IMR-90 (cell line): Measurements from ENCODE around the gene CDK14. TPM values are rescaled to one million over a fixed set of nuclear protein-coding genes. Genes with fewer than 3 reads are reported as not detected.
A peak's percentile ranks its signal among the peaks of the same experiment; 100 is the strongest.

Experiments
- ATAC-seq: fragments of 200-7000 bp; cut with Tn5 transposase; 2 replicates; pipeline ENCODE4 v1.9.1; 2020; ENCODE audit warnings: low read depth, mild to moderate bottlenecking, moderate library complexity
- BruUV-seq: library from RNA; stranded (reverse); fragments of 400-500 nt; replicated peaks from 2 replicates; lab custom pipeline; 2021; lab: Mats Ljungman, UMichigan
- CTCF ChIA-PET: fragments of 300-600 bp; formaldehyde crosslinking; extraction: SDS; loops from one replicate; lab custom pipeline; 2021; ENCODE audit warnings: antibody characterized with exemption; lab: Yijun Ruan, JAX
- POLR2A ChIA-PET: fragments of 300-600 bp; sonication (Branson Sonifier 250); formaldehyde crosslinking; loops from one replicate; lab custom pipeline; 2022; ENCODE audit warnings: antibody characterized with exemption; ENCODE audit not compliant: unreplicated experiment; lab: Charles Lee
- DNase-seq: peaks from one replicate; pipeline ENCODE4 v3.0.0; 2013
- H2AFZ ChIP-seq: replicated peaks from 2 replicates; pipeline ENCODE3; 2013; ENCODE audit warnings: low read length, mild to moderate bottlenecking; ENCODE audit not compliant: poor library complexity
- H2AK5ac ChIP-seq: 2 replicates; pipeline ENCODE4 v1.6.1; 2013; ENCODE audit warnings: low read depth, low read length, inconsistent platforms
- H2AK9ac ChIP-seq: replicated peaks from 2 replicates; pipeline ENCODE3; 2013; ENCODE audit warnings: mild to moderate bottlenecking, low read depth, low read length, moderate library complexity; ENCODE audit not compliant: poor library complexity
- H2BK120ac ChIP-seq: 2 replicates; pipeline ENCODE4 v1.6.1; 2013; ENCODE audit warnings: low read depth, low read length, inconsistent platforms
- H2BK15ac ChIP-seq: 3 replicates; pipeline ENCODE4 v1.6.1; 2013; ENCODE audit warnings: low read depth, low read length, inconsistent platforms
- H2BK20ac ChIP-seq: 2 replicates; pipeline ENCODE4 v1.6.1; 2013; ENCODE audit warnings: low read depth, mild to moderate bottlenecking, inconsistent platforms, low read length, moderate library complexity
- H2BK5ac ChIP-seq: 2 replicates; pipeline ENCODE4 v1.6.1; 2013; ENCODE audit warnings: mild to moderate bottlenecking, low read depth, low read length, inconsistent platforms; ENCODE audit not compliant: poor library complexity, severe bottlenecking
- H3K14ac ChIP-seq: replicated peaks from 2 replicates; pipeline ENCODE4 v1.6.1; 2013; ENCODE audit warnings: low read depth, low read length, inconsistent platforms
- H3K18ac ChIP-seq: 2 replicates; pipeline ENCODE4 v1.6.1; 2013; ENCODE audit warnings: low read depth, low read length, control low read depth
- H3K23ac ChIP-seq: 2 replicates; pipeline ENCODE4 v1.6.1; 2013; ENCODE audit warnings: low read depth, low read length, inconsistent platforms
- H3K27ac ChIP-seq: 2 replicates; pipeline ENCODE4 v1.5.1; 2013; ENCODE audit warnings: mild to moderate bottlenecking, control low read depth, low read length; ENCODE audit not compliant: insufficient read depth
- H3K27me3 ChIP-seq: 2 replicates; pipeline ENCODE4 v1.6.1; 2013; ENCODE audit warnings: low read length; ENCODE audit not compliant: control insufficient read depth, insufficient read depth
- H3K36me3 ChIP-seq: 2 replicates; pipeline ENCODE4 v1.6.1; 2013; ENCODE audit warnings: low read length, mixed read lengths; ENCODE audit not compliant: control insufficient read depth, insufficient read depth
- H3K4ac ChIP-seq: 2 replicates; pipeline ENCODE4 v1.6.1; 2013; ENCODE audit warnings: low read depth, low read length, inconsistent platforms
- H3K4me1 ChIP-seq: 2 replicates; pipeline ENCODE4 v1.6.1; 2013; ENCODE audit warnings: low read length, mixed read lengths; ENCODE audit not compliant: control insufficient read depth, insufficient read depth
- H3K4me2 ChIP-seq: 2 replicates; pipeline ENCODE4 v1.6.1; 2013; ENCODE audit warnings: low read depth, mild to moderate bottlenecking, control low read depth, low read length, moderate library complexity
- H3K4me3 ChIP-seq: 2 replicates; pipeline ENCODE4 v1.5.1; 2013; ENCODE audit warnings: low read depth, mild to moderate bottlenecking, control low read depth, low read length, moderate library complexity; ENCODE audit not compliant: insufficient read depth
- H3K56ac ChIP-seq: 2 replicates; pipeline ENCODE4 v1.6.1; 2013; ENCODE audit warnings: low read length, inconsistent platforms; ENCODE audit not compliant: insufficient read depth; ENCODE audit errors: extremely low read depth
- H3K79me1 ChIP-seq, 2 experiments: 2 replicates each; pipeline ENCODE4 v1.6.1; 2013; ENCODE audit warnings: low read length in 2 of 2, inconsistent platforms in 1 of 2, low read depth in 1 of 2
- H3K9ac ChIP-seq: 2 replicates; pipeline ENCODE4 v1.6.1; 2013; ENCODE audit warnings: low read depth, low read length, control low read depth
- H3K9me1 ChIP-seq: 2 replicates; pipeline ENCODE4 v1.6.1; 2013; ENCODE audit warnings: low read length, inconsistent platforms; ENCODE audit not compliant: insufficient read depth
- H3K9me3 ChIP-seq: 2 replicates; pipeline ENCODE4 v1.6.1; 2013; ENCODE audit warnings: low read length; ENCODE audit not compliant: control insufficient read depth, insufficient read depth
- H4K20me1 ChIP-seq: 2 replicates; pipeline ENCODE4 v1.6.1; 2013; ENCODE audit warnings: low read length, inconsistent platforms; ENCODE audit not compliant: insufficient read depth
- H4K5ac ChIP-seq: 2 replicates; pipeline ENCODE4 v1.6.1; 2013; ENCODE audit warnings: mild to moderate bottlenecking, low read depth, low read length, control low read depth
- H4K8ac ChIP-seq, 2 experiments: 2 replicates each; pipeline ENCODE4 v1.6.1; 2013; ENCODE audit warnings: low read depth in 2 of 2, low read length in 2 of 2, control low read depth in 1 of 2, inconsistent platforms in 1 of 2
- H4K91ac ChIP-seq: 2 replicates; pipeline ENCODE4 v1.6.1; 2013; ENCODE audit warnings: low read depth, low read length, inconsistent platforms; ENCODE audit not compliant: insufficient read depth
- BHLHE40 ChIP-seq: fragments of 150-350 bp; IDR thresholded peaks from 2 replicates; pipeline ENCODE4 v1.6.1; 2016; ENCODE audit warnings: mild to moderate bottlenecking, low read depth, low read length
- CEBPB ChIP-seq: IDR thresholded peaks from 2 replicates; pipeline ENCODE4 v1.6.1; 2012; ENCODE audit warnings: low read depth, low read length, improper control_type of control experiment
- CHD1 ChIP-seq: IDR thresholded peaks from 2 replicates; pipeline ENCODE4 v1.6.1; 2012; ENCODE audit warnings: low read depth, low read length, improper control_type of control experiment
- ELK1 ChIP-seq: fragments of 150-350 bp; IDR thresholded peaks from 2 replicates; pipeline ENCODE4 v1.6.1; 2016; ENCODE audit warnings: low read depth, mild to moderate bottlenecking, low read length, moderate library complexity, borderline replicate concordance
- FOS ChIP-seq: fragments of 150-350 bp; IDR thresholded peaks from 2 replicates; pipeline ENCODE4 v1.6.1; 2016; ENCODE audit warnings: low read depth, low read length
- MAZ ChIP-seq: IDR thresholded peaks from 2 replicates; pipeline ENCODE4 v1.6.1; 2012; ENCODE audit warnings: low read depth, mild to moderate bottlenecking, low read length, improper control_type of control experiment, moderate library complexity, borderline replicate concordance
- MXI1 ChIP-seq: IDR thresholded peaks from 2 replicates; pipeline ENCODE4 v1.6.1; 2012; ENCODE audit warnings: low read depth, mild to moderate bottlenecking, low read length, moderate library complexity, borderline replicate concordance
- NFE2L2 ChIP-seq: fragments of 150-350 bp; IDR thresholded peaks from 2 replicates; pipeline ENCODE4 v1.6.1; 2016; ENCODE audit warnings: low read depth, mild to moderate bottlenecking, low read length
- POLR2A ChIP-seq: IDR thresholded peaks from 2 replicates; pipeline ENCODE4 v1.6.1; 2012; ENCODE audit warnings: mild to moderate bottlenecking, low read depth, low read length
- RAD21 ChIP-seq: IDR thresholded peaks from 2 replicates; pipeline ENCODE4 v1.6.1; 2012; ENCODE audit warnings: low read length, improper control_type of control experiment
- RCOR1 ChIP-seq: IDR thresholded peaks from 2 replicates; pipeline ENCODE4 v1.6.1; 2012; ENCODE audit warnings: mild to moderate bottlenecking, low read length, improper control_type of control experiment; ENCODE audit not compliant: insufficient replicate concordance
- RFX5 ChIP-seq: IDR thresholded peaks from 2 replicates; pipeline ENCODE4 v1.8.0; 2012; ENCODE audit warnings: low read depth, mild to moderate bottlenecking, low read length, moderate library complexity
- SMC3 ChIP-seq: fragments of 150-350 bp; IDR thresholded peaks from 2 replicates; pipeline ENCODE4 v1.6.1; 2016; ENCODE audit warnings: low read depth, mild to moderate bottlenecking, antibody characterized with exemption, low read length, moderate library complexity
- WGBS, 2 experiments: methylation state at CpG; one replicate each; pipeline versions ENCODE4 v1.1.5 to v1.1.7; 2013; ENCODE audit warnings: missing lambda C conversion rate in 2 of 2; ENCODE audit not compliant: insufficient read length in 1 of 2; ENCODE audit errors: extremely low coverage in 2 of 2; 5-methylcytosine and 5-hydroxymethylcytosine counted together
- dilution Hi-C: fragments of 300-500 bp; cut with HindIII; formaldehyde crosslinking; loops from one replicate; pipeline ENCODE4 v1.14.3; 2018; ENCODE audit warnings: low sequenced_read_pairs; ENCODE audit not compliant: unreplicated experiment
- in situ Hi-C: fragments of 300-500 bp; cut with MboI; formaldehyde crosslinking; loops from 3 replicates; pipeline ENCODE4 v1.14.3; 2019; ENCODE audit warnings: low sequenced_read_pairs, inconsistent platforms, mixed read lengths
- intact Hi-C: fragments of 100-400 bp; cut with micrococcal nuclease; formaldehyde crosslinking; loops from 2 replicates; pipeline ENCODE4 v1.10.0; 2022
- polyA plus RNA-seq, 3 experiments: library from polyadenylated mRNA; depleted of rRNA; stranded (reverse); fragments of >200 nt; gene quantifications; 2 replicates each; pipeline ENCODE4 v1.2.3, GENCODE V29; 2012; ENCODE audit warnings: low replicate concordance in 1 of 3
- total RNA-seq: library from RNA; depleted of rRNA; stranded (reverse); fragments of >200 nt; gene quantifications from 2 replicates; pipeline ENCODE4 v1.2.3, GENCODE V29; 2012
- TF ChIP-seq, protein P1 (sequence below): conservative IDR thresholded peaks from 2 replicates; pipeline ENCODE4 v1.5.1; 2012; ENCODE audit warnings: mild to moderate bottlenecking, low read depth, low read length, improper control_type of control experiment
- TF ChIP-seq, protein P2 (sequence below): fragments of 150-350 bp; IDR thresholded peaks from 2 replicates; pipeline ENCODE4 v1.6.1; 2017; ENCODE audit warnings: mild to moderate bottlenecking, antibody characterized with exemption, low read length, low read depth

Gene CDK14
- total and polyA plus RNA-seq, 2 of the 4 experiments (the other 2 are of a cell fraction) = 10.1 to 29.6 TPM

GRCh38 chr7:90654718-90655427, 58.8 kb downstream of the CDK14 start:
- H2BK120ac ChIP-seq = peak overlapping the region; percentile 12; the same call in 1 of the 2 replicates
- BruUV-seq = no TSS peak
- no CpG with 5 or more reads among the region's 4 CpGs for WGBS, 2 experiments
- ChIA-PET POLR2A (no interaction called here), CTCF (no interaction called here)
- intact Hi-C loops = no loop called here
- peaks cover 16 to 33% of the 10 kb centered on the region in 2 experiments for H3K79me1 ChIP-seq
- DNase-seq (no peak), ATAC-seq (no peak)
- H2AK5ac ChIP-seq = no peak overlapping the region
- no peaks in the 10 kb centered on the region for H3K9me3 ChIP-seq
- H4K5ac ChIP-seq = no peak overlapping the region
- H3K9ac ChIP-seq = no peak overlapping the region
- no peak overlapping the region for H2BK15ac ChIP-seq
- in situ Hi-C loops = no loop called here
- no peak overlapping the region for H3K4me2 ChIP-seq
- no peaks in the 10 kb centered on the region for H3K27me3 ChIP-seq
- H3K56ac ChIP-seq = no peak overlapping the region
- H3K14ac ChIP-seq = no peak overlapping the region
- dilution Hi-C loops = no loop called here
- H2BK20ac ChIP-seq = no peak overlapping the region; the same call in 1 of the 2 replicates
- H3K23ac ChIP-seq = no peak overlapping the region
- H3K4me3 ChIP-seq = no peak overlapping the region
- peak overlapping the region; percentile 93 for H2BK5ac ChIP-seq
- no peak for TF ChIP-seq RFX5
- TF ChIP-seq, protein P1, sequence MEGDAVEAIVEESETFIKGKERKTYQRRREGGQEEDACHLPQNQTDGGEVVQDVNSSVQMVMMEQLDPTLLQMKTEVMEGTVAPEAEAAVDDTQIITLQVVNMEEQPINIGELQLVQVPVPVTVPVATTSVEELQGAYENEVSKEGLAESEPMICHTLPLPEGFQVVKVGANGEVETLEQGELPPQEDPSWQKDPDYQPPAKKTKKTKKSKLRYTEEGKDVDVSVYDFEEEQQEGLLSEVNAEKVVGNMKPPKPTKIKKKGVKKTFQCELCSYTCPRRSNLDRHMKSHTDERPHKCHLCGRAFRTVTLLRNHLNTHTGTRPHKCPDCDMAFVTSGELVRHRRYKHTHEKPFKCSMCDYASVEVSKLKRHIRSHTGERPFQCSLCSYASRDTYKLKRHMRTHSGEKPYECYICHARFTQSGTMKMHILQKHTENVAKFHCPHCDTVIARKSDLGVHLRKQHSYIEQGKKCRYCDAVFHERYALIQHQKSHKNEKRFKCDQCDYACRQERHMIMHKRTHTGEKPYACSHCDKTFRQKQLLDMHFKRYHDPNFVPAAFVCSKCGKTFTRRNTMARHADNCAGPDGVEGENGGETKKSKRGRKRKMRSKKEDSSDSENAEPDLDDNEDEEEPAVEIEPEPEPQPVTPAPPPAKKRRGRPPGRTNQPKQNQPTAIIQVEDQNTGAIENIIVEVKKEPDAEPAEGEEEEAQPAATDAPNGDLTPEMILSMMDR = no peak
- TF ChIP-seq POLR2A = no peak
- no peak for TF ChIP-seq ELK1
- TF ChIP-seq SMC3 = no peak
- TF ChIP-seq CHD1 = no peak
- TF ChIP-seq MAZ = no peak
- TF ChIP-seq, protein P2, sequence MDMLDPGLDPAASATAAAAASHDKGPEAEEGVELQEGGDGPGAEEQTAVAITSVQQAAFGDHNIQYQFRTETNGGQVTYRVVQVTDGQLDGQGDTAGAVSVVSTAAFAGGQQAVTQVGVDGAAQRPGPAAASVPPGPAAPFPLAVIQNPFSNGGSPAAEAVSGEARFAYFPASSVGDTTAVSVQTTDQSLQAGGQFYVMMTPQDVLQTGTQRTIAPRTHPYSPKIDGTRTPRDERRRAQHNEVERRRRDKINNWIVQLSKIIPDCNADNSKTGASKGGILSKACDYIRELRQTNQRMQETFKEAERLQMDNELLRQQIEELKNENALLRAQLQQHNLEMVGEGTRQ = no peak
- TF ChIP-seq MXI1 = no peak
- TF ChIP-seq FOS = no peak
- TF ChIP-seq CEBPB = no peak
- no peak for TF ChIP-seq BHLHE40
- TF ChIP-seq RCOR1 = no peak
- TF ChIP-seq RAD21 = no peak
- no peak for TF ChIP-seq NFE2L2
- H3K27ac ChIP-seq = no peak overlapping the region
- no peak overlapping the region for H2AFZ ChIP-seq
- H4K8ac ChIP-seq = no peak overlapping the region
- no peaks in the 10 kb centered on the region for H3K36me3 ChIP-seq
- 0 out of 2 replicates have a peak, but pooled peaks cover 2% of the 10 kb centered on the region for H3K9me1 ChIP-seq
- peaks cover 3% of the 10 kb centered on the region for H3K4me1 ChIP-seq
- H3K4ac ChIP-seq = no peak overlapping the region; the same call in 1 of the 2 replicates
- no peak overlapping the region for H2AK9ac ChIP-seq
- H3K18ac ChIP-seq = no peak overlapping the region
- H4K20me1 ChIP-seq = no peaks in the 10 kb centered on the region
- no peak overlapping the region for H4K91ac ChIP-seq
